ENCODE data around the gene CDH8.
"Not testable (repeated sequence)": the region's sequence is repeated elsewhere in the genome, so short reads cannot be mapped to it uniquely, and the experiment has no call there.

The CDH8 gene

GRCh38 chr16:61926766-61927165 lies 109.5 kb downstream of the CDH8 start:
- DNase-seq = peak; percentile 85

DNA sequence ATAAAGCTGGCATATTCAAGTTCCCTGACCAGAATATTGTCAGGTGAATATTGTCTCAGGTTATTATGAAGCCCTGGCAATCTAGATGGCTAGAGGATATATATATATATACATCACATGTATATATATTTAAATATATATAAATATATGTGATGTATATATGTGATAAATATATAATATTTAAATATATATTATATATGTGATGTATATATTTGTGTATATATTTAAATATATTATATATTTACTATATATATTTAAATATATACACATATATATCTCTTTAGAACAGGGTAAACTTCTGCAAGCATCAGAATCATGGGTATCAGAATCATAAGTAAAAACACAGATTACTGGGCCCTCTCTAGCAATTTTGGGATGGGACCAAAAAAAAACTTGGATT lies 112.6 kb downstream of the CDH8 start:
- DNase-seq = no peak

GRCh38 chr16:61921373-61921772 lies 114.9 kb downstream of the CDH8 start:
- no peak for DNase-seq

DNA sequence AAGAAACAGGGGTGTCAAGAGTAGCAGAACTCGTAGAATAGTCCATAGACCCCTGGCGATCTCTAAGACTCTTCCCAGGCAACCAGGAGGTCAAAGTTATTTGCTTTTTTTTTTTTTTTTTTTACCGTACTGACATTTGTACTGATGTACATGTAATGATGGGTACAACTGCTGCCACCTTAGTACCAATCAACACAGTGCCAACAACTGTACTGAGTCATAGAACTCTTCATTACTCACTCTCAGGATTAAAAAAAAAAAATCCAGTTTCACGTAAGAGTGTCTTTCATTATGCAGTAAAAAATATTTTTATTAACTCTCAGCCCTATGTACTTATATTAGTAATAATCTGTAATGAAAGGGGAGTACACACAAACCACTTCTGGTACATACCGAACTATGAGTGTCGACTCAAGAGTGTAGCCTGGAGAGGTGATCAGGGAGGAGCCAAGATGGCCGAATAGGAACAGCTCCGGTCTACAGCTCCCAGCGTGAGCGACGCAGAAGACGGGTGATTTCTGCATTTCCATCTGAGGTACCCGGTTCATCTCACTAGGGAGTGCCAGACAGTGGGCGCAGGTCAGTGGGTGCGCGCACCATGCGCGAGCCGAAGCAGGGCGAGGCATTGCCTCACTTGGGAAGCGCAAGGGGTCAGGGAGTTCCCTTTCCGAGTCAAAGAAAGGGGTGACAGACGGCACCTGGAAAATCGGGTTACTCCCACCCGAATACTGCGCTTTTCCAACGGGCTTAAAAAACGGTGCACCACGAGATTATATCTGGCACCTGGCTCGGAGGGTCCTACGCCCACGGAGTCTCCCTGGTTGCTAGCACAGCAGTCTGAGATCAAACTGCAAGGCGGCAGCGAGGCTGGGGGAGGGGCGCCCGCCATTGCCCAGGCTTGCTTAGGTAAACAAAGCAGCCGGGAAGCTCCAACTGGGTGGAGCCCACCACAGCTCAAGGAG lies 118.1 kb downstream of the CDH8 start:
- not testable (repeated sequence) for DNase-seq

GRCh38 chr16:61915569-61915968 lies 120.7 kb downstream of the CDH8 start:
- DNase-seq = no peak

GRCh38 chr16:61909074-61909473 lies 127.2 kb downstream of the CDH8 start:
- no peak for DNase-seq

DNA sequence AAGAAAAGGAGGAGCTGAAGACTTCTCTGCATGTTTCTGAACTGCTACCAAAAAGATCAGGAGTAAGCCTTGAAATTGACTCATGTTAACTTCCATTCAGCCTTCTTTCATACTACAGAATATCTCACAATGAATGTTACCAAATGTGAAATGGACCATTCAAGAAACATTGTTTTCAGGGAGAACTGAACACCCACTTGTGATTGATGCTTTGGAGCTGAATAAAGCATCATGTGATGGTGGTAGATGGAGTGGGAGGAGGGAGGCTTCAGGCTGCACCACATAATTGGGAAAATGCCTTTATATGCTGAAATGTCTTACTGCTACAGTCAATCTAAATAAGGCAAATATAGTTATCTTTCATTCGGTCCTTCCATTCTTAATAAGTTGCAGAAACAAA lies 127.8 kb downstream of the CDH8 start:
- no peak for DNase-seq

- DNase-seq = no peak
These were observed 134.5 kb downstream of the CDH8 start for GRCh38 chr16:61901689-61902088.

DNA sequence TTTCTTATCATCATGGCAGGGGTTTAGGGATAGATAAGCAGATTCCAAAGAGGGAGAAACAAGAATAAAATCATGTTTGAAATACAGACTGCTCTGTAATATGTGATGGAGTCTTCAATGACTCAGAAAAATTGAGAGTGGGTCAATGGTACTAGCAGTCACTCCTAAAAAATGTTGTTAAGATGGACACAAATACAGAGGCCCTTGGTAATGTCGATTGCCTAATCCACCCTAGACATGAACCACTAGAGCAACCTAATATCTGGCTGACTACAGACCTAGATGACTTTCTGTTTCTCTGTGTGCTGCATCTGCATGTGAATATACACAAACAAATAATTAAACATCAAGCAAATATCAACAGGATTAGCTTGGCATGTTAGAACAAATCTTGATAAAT lies 135.8 kb downstream of the CDH8 start:
- DNase-seq = no peak

DNA sequence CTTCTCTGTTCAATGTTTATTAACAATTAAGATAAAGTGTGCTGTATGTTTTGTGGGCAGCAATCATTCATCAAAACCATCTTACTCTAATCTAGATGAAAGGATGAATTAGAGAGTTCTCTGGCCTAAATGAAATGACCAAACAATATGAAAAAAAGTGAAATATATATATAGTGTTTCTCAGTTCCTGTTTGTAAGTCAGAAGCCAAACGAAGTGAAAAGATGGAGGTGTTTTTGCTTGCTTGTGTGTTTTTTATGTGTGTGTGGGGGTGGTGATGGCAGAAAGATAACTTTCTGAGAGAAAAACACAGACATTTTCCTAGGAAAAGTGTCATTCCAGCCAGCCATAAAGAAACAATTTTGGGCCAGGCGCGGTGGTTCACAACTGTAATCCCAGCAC lies 138.6 kb downstream of the CDH8 start:
- DNase-seq = no peak

- DNase-seq = peak; percentile 1
These were observed 143.7 kb downstream of the CDH8 start for GRCh38 chr16:61892531-61892930.

- DNase-seq = no peak
These were observed 144.8 kb downstream of the CDH8 start for GRCh38 chr16:61891460-61891859.

- no peak for DNase-seq
These were observed 145.9 kb downstream of the CDH8 start for GRCh38 chr16:61890386-61890785.

DNA sequence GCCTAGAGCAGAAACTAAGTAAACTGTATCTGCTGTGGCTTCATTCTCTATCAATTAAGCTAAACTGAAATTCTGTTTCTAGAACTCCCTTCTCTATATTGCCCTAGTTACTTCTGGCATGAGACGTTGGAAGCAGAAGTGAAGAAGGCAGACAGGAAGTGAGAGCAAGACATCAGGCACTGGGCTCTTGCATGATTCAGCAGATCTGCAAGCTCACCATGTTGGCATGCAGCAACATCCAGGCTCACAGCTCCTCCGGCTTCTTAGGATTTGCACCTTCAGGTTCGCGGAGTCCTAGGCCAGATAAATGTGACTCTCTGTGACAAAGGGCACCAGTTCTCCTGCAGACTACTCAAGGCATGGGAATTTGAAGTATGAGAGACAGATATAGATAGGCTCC lies 148.3 kb downstream of the CDH8 start:
- no peak for DNase-seq

DNA sequence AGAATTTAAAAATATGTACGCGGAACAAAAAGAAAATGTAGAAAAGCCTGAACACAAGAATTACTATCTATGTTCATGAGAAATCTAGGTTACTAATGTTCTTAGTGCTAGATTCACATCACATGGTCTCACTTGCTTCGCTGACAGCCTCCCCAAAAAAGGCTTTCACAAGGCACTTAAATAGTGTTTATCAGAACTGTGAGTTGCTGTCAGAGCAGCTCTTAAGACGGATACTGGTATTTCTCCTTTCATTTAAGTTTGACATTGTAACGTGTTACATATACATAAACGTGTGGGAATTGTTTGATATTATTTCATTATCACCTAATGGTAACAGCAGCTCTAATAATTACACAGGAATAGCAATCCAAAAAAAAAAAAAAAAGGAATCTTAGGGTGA lies 150.9 kb downstream of the CDH8 start:
- no peak for DNase-seq

DNA sequence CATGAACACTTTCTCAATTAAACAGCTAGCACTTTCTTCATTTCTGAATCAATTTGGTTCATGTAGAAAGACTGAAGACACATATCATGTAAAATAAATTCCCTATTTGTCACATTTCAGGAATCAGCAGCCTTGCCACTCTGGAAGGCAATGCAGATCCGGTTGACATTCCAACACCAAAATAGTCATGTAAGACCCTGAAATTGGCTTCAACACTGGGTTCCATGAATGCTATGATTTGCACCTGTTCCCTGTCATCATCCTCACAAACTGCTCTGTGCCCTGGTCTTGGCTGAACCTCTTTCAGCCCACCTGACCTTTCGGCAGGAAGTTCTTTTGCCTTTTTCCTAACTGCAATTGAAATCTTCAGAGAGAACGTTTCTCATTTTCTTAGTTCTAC lies 156.9 kb downstream of the CDH8 start:
- no peak for DNase-seq

- no peak for DNase-seq
These were observed 158.8 kb downstream of the CDH8 start for GRCh38 chr16:61877436-61877835.

DNA sequence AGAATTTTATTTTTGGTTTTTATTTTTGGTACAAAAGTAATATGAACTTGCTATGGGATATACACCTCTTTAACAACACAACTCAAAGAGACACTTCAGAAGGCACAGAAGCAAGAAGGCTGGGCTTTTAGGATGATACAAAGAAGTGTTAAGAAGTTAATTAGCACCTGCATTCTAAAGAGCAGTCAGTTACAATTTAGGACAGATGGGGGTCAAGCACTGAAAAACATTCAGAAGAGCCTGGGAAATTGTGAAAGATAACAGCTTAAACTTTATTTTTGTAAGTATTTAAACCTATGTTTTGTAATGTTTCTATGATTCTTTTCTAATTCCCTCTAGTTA lies 163.5 kb downstream of the CDH8 start:
- no peak for DNase-seq

GRCh38 chr16:61871837-61872777 lies 164.1 kb downstream of the CDH8 start:
- no peak for DNase-seq

DNA sequence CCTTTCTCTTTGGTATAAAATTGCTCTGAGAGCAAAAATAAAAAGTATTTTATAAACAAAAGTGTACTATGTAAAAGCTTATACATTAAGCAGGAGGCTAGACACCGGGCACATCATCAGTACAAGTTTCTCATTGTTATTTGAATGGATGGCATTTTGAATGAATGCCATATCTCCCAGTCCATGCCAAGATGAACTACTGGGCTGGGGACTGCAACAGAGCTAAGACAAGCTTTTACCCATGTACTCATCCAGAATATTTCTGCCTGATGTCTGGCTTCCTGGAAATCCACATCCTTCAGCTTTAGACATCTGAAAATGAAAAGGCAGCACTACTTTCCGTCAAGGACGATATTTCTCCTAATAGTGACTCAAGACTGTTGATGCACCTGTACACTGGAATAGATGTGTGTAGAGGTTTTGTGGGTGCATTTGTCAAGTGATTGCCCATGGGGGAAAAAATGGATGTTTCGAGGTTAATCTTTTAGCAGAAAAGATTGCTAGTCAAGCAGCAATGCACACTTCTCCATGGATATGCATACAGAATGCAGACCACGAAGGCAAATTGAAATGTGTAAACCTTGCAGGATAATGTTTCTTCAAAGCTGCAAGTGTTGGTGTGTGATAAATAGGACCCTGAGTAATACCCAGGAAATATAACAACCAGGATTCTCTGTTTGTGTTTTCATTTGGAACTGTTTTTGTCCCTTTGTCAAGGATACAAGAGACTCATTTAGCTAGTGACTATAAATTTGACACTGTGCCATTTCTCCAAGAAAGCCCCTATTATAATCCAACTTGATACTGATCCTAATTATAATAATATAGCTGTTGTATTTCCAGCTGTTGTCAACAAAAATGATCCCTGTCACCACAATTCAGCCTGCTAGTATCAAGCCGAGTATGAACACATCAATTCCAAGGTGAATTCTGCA lies 173.8 kb downstream of the CDH8 start:
- DNase-seq = no peak

DNA sequence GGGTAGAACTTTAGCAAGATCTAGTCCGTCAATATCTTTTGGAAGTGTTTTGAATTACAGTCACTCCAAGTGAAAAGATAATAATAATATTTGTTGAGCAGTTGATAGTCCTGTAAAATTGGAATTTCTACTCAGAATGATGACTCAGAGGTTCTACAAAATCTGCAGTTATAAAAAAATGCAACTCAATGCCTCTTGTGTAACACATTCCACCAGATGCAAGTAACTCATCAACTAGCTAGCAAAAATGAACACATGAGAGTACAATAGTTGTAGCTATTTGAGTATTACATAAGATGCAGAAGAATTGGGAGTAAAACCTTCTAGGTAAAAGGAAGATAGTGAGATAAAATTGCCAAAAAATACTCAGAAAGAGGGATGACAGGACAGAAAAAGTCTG lies 177.2 kb downstream of the CDH8 start:
- DNase-seq = no peak

- DNase-seq = peak; percentile 62
These were observed 193.6 kb downstream of the CDH8 start for GRCh38 chr16:61842666-61843065.

All from NCI-H146 (cell line).